ENCODE results near the gene GOLGA1. TPM values are rescaled to one million over a fixed set of nuclear protein-coding genes. Genes with fewer than 3 reads are reported as not detected.

Gene GOLGA1
- polyA plus RNA-seq, 1 donor from 2014 or later, result 15.3 TPM

GRCh38 chr9:124940521-124940893 lies 376 bp downstream of the GOLGA1 start:
- Histone ChIP-seq H3F3A (ENCODE audit: insufficient read depth, low read length, poor library complexity, severe bottlenecking) (no peaks in the 10 kb centered on the region), H3K9me2 (ENCODE audit: insufficient read depth, low read length) (no peaks in the 10 kb centered on the region), H3K9ac (ENCODE audit: low read length) (peak overlapping the region; percentile 93), H3K4me2 (ENCODE audit: low read length) (peak overlapping the region; percentile 91), H3K9me3 (ENCODE audit: low read length) (no peaks in the 10 kb centered on the region), H3K36me3 (ENCODE audit: insufficient read depth, low read length) (peaks cover 1% of the 10 kb centered on the region), H2AFZ (ENCODE audit: low read depth, low read length) (peak overlapping the region; percentile 97), H3K27ac (ENCODE audit: low read length) (peak overlapping the region; percentile 89), H3K27me3 (ENCODE audit: insufficient read depth, low read depth, low read length) (no peaks in the 10 kb centered on the region), H3K79me2 (replicated peaks; ENCODE audit: insufficient read depth, low read length) (peaks cover 5% of the 10 kb centered on the region), H3K4me3 (ENCODE audit: low read length) (peak overlapping the region; percentile 87), H4K20me1 (ENCODE audit: insufficient read depth) (no peaks in the 10 kb centered on the region)
- TF ChIP-seq POLR2AphosphoS5 (IDR thresholded peaks at IDR 0.05) (no peak), MXI1 (conservative IDR thresholded peaks at IDR 0.05; ENCODE audit: poor library complexity, severe bottlenecking) (no peak), RAD21 (conservative IDR thresholded peaks at IDR 0.05) (no peak)

- Histone ChIP-seq H3K27ac (ENCODE audit: low read length) (peak overlapping the region; percentile 89), H3K9me3 (ENCODE audit: low read length) (no peaks in the 10 kb centered on the region), H3K4me2 (ENCODE audit: low read length) (peak overlapping the region; percentile 91), H3K36me3 (ENCODE audit: insufficient read depth, low read length) (peaks cover 7% of the 10 kb centered on the region), H3K9ac (ENCODE audit: low read length) (peak overlapping the region; percentile 93), H3K9me2 (ENCODE audit: insufficient read depth, low read length) (no peaks in the 10 kb centered on the region), H3K4me3 (ENCODE audit: low read length) (peak overlapping the region; percentile 87), H3K79me2 (replicated peaks; ENCODE audit: insufficient read depth, low read length) (peaks cover 5% of the 10 kb centered on the region), H4K20me1 (ENCODE audit: insufficient read depth) (no peaks in the 10 kb centered on the region), H2AFZ (ENCODE audit: low read depth, low read length) (peak overlapping the region; percentile 97), H3F3A (ENCODE audit: insufficient read depth, low read length, poor library complexity, severe bottlenecking) (no peaks in the 10 kb centered on the region), H3K27me3 (ENCODE audit: insufficient read depth, low read depth, low read length) (no peaks in the 10 kb centered on the region)
- TF ChIP-seq CTCF (IDR thresholded peaks at IDR 0.05; ENCODE audit: poor library complexity, severe bottlenecking), result no peak
- TF ChIP-seq RAD21 (conservative IDR thresholded peaks at IDR 0.05), result no peak
- TF ChIP-seq POLR2AphosphoS5 (IDR thresholded peaks at IDR 0.05), result no peak
- no peak for TF ChIP-seq EP300 (conservative IDR thresholded peaks at IDR 0.05; ENCODE audit: poor library complexity, severe bottlenecking)
- TF ChIP-seq REST (IDR thresholded peaks at IDR 0.05; ENCODE audit: borderline replicate concordance), result no peak
- TF ChIP-seq MXI1 (conservative IDR thresholded peaks at IDR 0.05; ENCODE audit: poor library complexity, severe bottlenecking), result no peak
- no peak for TF ChIP-seq SMC3 (conservative IDR thresholded peaks at IDR 0.05; ENCODE audit: poor library complexity)
- no peak for TF ChIP-seq TAF1 (IDR thresholded peaks at IDR 0.05; ENCODE audit: low read depth)
- no peak for TF ChIP-seq EZH2 (IDR thresholded peaks at IDR 0.05; ENCODE audit: borderline replicate concordance, insufficient read depth, low read length, poor library complexity, severe bottlenecking)
Observed at GRCh38 chr9:124939944-124940343, 939 bp downstream of the GOLGA1 start.

GRCh38 chr9:124934290-124934689 lies 6.6 kb downstream of the GOLGA1 start:
- H2AFZ ChIP-seq (ENCODE audit: low read depth, low read length), result no peak overlapping the region
- no peak overlapping the region for H3K4me3 ChIP-seq (ENCODE audit: low read length)
- H3K9me2 ChIP-seq (ENCODE audit: insufficient read depth, low read length), result no peaks in the 10 kb centered on the region
- H3K27me3 ChIP-seq (ENCODE audit: insufficient read depth, low read depth, low read length), result no peaks in the 10 kb centered on the region
- peaks cover 9% of the 10 kb centered on the region for H3K36me3 ChIP-seq (ENCODE audit: insufficient read depth, low read length)
- no peaks in the 10 kb centered on the region for H4K20me1 ChIP-seq (ENCODE audit: insufficient read depth)
- no peak overlapping the region for H3K9ac ChIP-seq (ENCODE audit: low read length)
- H3F3A ChIP-seq (ENCODE audit: insufficient read depth, low read length, poor library complexity, severe bottlenecking), result no peaks in the 10 kb centered on the region
- H3K27ac ChIP-seq (ENCODE audit: low read length), result no peak overlapping the region
- TF ChIP-seq REST (IDR thresholded peaks at IDR 0.05; ENCODE audit: borderline replicate concordance), result no peak
- TF ChIP-seq EP300 (conservative IDR thresholded peaks at IDR 0.05; ENCODE audit: poor library complexity, severe bottlenecking), result no peak
- no peak for TF ChIP-seq POLR2AphosphoS5 (IDR thresholded peaks at IDR 0.05)
- TF ChIP-seq RAD21 (conservative IDR thresholded peaks at IDR 0.05), result no peak
- TF ChIP-seq MXI1 (conservative IDR thresholded peaks at IDR 0.05; ENCODE audit: poor library complexity, severe bottlenecking), result no peak
- TF ChIP-seq CTCF (IDR thresholded peaks at IDR 0.05; ENCODE audit: poor library complexity, severe bottlenecking), result no peak
- TF ChIP-seq TAF1 (IDR thresholded peaks at IDR 0.05; ENCODE audit: low read depth), result no peak
- no peak for TF ChIP-seq SMC3 (conservative IDR thresholded peaks at IDR 0.05; ENCODE audit: poor library complexity)
- no peak for TF ChIP-seq EZH2 (IDR thresholded peaks at IDR 0.05; ENCODE audit: borderline replicate concordance, insufficient read depth, low read length, poor library complexity, severe bottlenecking)
- no peak overlapping the region for H3K4me2 ChIP-seq (ENCODE audit: low read length)
- no peaks in the 10 kb centered on the region for H3K9me3 ChIP-seq (ENCODE audit: low read length)
- H3K79me2 ChIP-seq (replicated peaks; ENCODE audit: insufficient read depth, low read length), result no peaks in the 10 kb centered on the region
